WTC11 (cell line): Measurements from ENCODE around the gene SLC6A8. TPM values are rescaled to one million over a fixed set of nuclear protein-coding genes. Genes with fewer than 3 reads are reported as not detected.

Experiments used
- ATAC-seq: fragments of 200-7000 bp; cut with Tn5 transposase; 2 replicates; pipeline ENCODE4 v1.10.0; 2021; ENCODE audit warnings: mild to moderate bottlenecking, moderate library complexity
- CTCF ChIA-PET: fragments of 300-600 bp; sonication (Branson Sonifier 250); formaldehyde crosslinking; loops from one replicate; lab custom pipeline; 2021; ENCODE audit warnings: antibody characterized with exemption; lab: Charles Lee
- POLR2A ChIA-PET: fragments of 350-600 bp; sonication (Branson Sonifier 250); formaldehyde crosslinking; loops from one replicate; lab custom pipeline; 2021; ENCODE audit warnings: antibody characterized with exemption; lab: Charles Lee
- DNase-seq: peaks from one replicate; pipeline ENCODE4 v3.0.0; 2021; ENCODE audit warnings: low spot score
- H3K27ac Mint-ChIP-seq: 2 replicates; pipeline ENCODE4 v1.8.0; 2021; ENCODE audit warnings: mixed read lengths
- H3K27me3 Mint-ChIP-seq: 2 replicates; pipeline ENCODE4 v1.8.0; 2021; ENCODE audit warnings: low read depth, mild to moderate bottlenecking, moderate library complexity, mixed read lengths
- H3K36me3 Mint-ChIP-seq: 2 replicates; pipeline ENCODE4 v1.8.0; 2021; ENCODE audit warnings: mixed read lengths
- H3K4me1 Mint-ChIP-seq: 2 replicates; pipeline ENCODE4 v1.8.0; 2022; ENCODE audit warnings: mixed read lengths
- H3K4me3 Mint-ChIP-seq: 2 replicates; pipeline ENCODE4 v1.8.0; 2021; ENCODE audit warnings: mild to moderate bottlenecking, moderate library complexity, mixed read lengths
- H3K9me3 Mint-ChIP-seq: 2 replicates; pipeline ENCODE4 v1.8.0; 2021; ENCODE audit warnings: mixed read lengths
- ELF4 ChIP-seq: sonication (generic); formaldehyde crosslinking; IDR thresholded peaks from 2 replicates; pipeline ENCODE4 v1.8.1; 2022; ENCODE audit warnings: low read depth, mild to moderate bottlenecking, moderate library complexity, missing genetic modification reagents
- JAZF1 ChIP-seq: fragments of 250-450 bp; sonication (Bioruptor Pico); IDR thresholded peaks from 2 replicates; pipeline ENCODE4 v1.9.0; 2021; ENCODE audit warnings: moderate library complexity, mild to moderate bottlenecking, inconsistent platforms
- KAT7 ChIP-seq: sonication (generic); formaldehyde crosslinking; IDR thresholded peaks from 2 replicates; pipeline ENCODE4 v1.8.1; 2023; ENCODE audit warnings: missing genetic modification reagents, mild to moderate bottlenecking, borderline replicate concordance
- OVOL2 ChIP-seq: fragments of 250-450 bp; sonication (Bioruptor Pico); IDR thresholded peaks from 2 replicates; pipeline ENCODE4 v1.9.0; 2021; ENCODE audit warnings: mild to moderate bottlenecking, borderline replicate concordance
- RELA ChIP-seq: sonication (generic); formaldehyde crosslinking; IDR thresholded peaks from 2 replicates; pipeline ENCODE4 v1.8.1; 2022; ENCODE audit warnings: missing genetic modification reagents, mild to moderate bottlenecking, borderline replicate concordance
- SOX15 ChIP-seq: fragments of 250-450 bp; sonication (Bioruptor Pico); IDR thresholded peaks from 2 replicates; pipeline ENCODE4 v1.9.0; 2021; ENCODE audit warnings: mild to moderate bottlenecking
- total RNA-seq: library from RNA; stranded (reverse); gene quantifications from 3 replicates; pipeline ENCODE4 v1.2.3, GENCODE V29; 2021
- TF ChIP-seq, protein P1 (sequence below): fragments of 250-450 bp; sonication (Bioruptor Pico); IDR thresholded peaks from 2 replicates; pipeline ENCODE4 v1.9.0; 2021; ENCODE audit warnings: mild to moderate bottlenecking, borderline replicate concordance
- TF ChIP-seq, protein P2 (sequence below): sonication (generic); formaldehyde crosslinking; IDR thresholded peaks from 2 replicates; pipeline ENCODE4 v1.8.1; 2023; ENCODE audit warnings: mild to moderate bottlenecking, missing genetic modification reagents, moderate library complexity
- TF ChIP-seq, protein P3 (sequence below): sonication (generic); formaldehyde crosslinking; IDR thresholded peaks from 2 replicates; pipeline ENCODE4 v1.8.1; 2023; ENCODE audit warnings: mild to moderate bottlenecking, missing genetic modification reagents
- TF ChIP-seq, protein P4 (sequence below): sonication (generic); formaldehyde crosslinking; IDR thresholded peaks from 2 replicates; pipeline ENCODE4 v1.8.1; 2023; ENCODE audit warnings: mild to moderate bottlenecking, missing genetic modification reagents, moderate library complexity
- TF ChIP-seq, protein P5 (sequence below): sonication (generic); formaldehyde crosslinking; conservative IDR thresholded peaks from 2 replicates; pipeline ENCODE4 v1.8.1; 2023; ENCODE audit warnings: mild to moderate bottlenecking, low read depth, missing genetic modification reagents, moderate library complexity

SLC6A8 gene
- total RNA-seq, 1 experiment from 2014 or later, result 112 TPM

DNA sequence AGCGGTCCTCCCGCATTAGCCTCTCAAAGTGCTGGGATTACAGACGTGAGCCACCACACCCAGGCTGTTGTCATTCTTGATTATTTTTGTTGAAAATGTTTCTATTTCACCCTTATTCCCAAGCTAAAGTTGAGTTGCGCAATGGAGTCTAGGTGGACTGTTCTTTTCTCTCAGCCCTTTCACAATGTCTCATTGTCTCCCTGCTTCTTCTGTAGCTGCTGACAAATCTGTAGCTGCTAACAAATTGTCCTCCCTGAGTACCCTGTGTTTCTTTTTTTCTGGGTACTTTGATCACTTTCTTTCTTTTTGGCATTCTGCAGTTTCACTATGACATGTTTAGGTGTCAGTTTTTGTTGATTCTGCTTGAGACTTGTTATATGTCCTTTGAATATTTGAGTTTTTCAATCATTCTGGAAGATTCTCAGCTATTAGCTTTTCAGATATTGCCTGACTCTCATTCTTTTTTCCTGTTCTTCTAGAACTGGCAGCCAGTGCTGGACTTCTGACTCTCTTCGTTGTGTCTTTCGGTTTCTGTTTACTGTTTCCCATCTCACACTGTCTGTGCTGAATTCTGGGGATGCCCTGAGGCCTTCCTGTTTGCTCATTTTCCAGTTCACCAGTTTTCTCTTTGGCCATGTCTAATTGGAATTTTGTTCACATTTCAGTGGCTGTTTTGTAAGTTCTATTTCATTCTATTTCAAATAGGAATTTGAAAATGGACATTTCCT lies 43.6 kb downstream of the SLC6A8 start (continued):
- TF ChIP-seq JAZF1 (no peak), OVOL2 (CRISPR knock-in tag) (no peak), KAT7 (CRISPR knock-in tag) (no peak)
- TF ChIP-seq, protein P1, sequence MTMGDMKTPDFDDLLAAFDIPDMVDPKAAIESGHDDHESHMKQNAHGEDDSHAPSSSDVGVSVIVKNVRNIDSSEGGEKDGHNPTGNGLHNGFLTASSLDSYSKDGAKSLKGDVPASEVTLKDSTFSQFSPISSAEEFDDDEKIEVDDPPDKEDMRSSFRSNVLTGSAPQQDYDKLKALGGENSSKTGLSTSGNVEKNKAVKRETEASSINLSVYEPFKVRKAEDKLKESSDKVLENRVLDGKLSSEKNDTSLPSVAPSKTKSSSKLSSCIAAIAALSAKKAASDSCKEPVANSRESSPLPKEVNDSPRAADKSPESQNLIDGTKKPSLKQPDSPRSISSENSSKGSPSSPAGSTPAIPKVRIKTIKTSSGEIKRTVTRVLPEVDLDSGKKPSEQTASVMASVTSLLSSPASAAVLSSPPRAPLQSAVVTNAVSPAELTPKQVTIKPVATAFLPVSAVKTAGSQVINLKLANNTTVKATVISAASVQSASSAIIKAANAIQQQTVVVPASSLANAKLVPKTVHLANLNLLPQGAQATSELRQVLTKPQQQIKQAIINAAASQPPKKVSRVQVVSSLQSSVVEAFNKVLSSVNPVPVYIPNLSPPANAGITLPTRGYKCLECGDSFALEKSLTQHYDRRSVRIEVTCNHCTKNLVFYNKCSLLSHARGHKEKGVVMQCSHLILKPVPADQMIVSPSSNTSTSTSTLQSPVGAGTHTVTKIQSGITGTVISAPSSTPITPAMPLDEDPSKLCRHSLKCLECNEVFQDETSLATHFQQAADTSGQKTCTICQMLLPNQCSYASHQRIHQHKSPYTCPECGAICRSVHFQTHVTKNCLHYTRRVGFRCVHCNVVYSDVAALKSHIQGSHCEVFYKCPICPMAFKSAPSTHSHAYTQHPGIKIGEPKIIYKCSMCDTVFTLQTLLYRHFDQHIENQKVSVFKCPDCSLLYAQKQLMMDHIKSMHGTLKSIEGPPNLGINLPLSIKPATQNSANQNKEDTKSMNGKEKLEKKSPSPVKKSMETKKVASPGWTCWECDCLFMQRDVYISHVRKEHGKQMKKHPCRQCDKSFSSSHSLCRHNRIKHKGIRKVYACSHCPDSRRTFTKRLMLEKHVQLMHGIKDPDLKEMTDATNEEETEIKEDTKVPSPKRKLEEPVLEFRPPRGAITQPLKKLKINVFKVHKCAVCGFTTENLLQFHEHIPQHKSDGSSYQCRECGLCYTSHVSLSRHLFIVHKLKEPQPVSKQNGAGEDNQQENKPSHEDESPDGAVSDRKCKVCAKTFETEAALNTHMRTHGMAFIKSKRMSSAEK (CRISPR knock-in tag), result no peak
- TF ChIP-seq, protein P2, sequence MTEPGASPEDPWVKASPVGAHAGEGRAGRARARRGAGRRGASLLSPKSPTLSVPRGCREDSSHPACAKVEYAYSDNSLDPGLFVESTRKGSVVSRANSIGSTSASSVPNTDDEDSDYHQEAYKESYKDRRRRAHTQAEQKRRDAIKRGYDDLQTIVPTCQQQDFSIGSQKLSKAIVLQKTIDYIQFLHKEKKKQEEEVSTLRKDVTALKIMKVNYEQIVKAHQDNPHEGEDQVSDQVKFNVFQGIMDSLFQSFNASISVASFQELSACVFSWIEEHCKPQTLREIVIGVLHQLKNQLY, result no peak

DNA sequence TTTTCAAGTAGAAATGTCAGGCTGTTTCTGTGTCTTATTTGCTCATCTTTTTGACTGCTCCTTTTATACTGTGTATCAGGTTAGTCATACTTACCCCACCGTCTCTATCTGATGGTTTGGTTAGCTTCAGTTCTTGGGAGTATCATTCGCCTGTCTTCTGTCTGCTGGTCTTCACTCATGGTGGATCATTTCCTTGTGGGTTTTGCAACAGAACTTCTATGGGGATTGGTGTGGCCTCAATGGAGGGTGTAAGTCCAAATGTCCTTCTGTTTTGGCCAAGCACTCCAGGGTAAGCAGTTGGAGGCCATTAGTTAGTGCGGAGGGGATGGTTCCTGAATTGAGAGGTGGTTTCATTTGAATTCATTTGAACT lies 44.1 kb downstream of the SLC6A8 start:
- ChIA-PET POLR2A (no interaction called here), CTCF (no interaction called here)
- H3K27me3 Mint-ChIP-seq, result no peaks in the 10 kb centered on the region; the same call in 1 of the 2 replicates
- no peak for ATAC-seq
- H3K27ac Mint-ChIP-seq, result no peak overlapping the region
- no peak for DNase-seq
- TF ChIP-seq, protein P3, sequence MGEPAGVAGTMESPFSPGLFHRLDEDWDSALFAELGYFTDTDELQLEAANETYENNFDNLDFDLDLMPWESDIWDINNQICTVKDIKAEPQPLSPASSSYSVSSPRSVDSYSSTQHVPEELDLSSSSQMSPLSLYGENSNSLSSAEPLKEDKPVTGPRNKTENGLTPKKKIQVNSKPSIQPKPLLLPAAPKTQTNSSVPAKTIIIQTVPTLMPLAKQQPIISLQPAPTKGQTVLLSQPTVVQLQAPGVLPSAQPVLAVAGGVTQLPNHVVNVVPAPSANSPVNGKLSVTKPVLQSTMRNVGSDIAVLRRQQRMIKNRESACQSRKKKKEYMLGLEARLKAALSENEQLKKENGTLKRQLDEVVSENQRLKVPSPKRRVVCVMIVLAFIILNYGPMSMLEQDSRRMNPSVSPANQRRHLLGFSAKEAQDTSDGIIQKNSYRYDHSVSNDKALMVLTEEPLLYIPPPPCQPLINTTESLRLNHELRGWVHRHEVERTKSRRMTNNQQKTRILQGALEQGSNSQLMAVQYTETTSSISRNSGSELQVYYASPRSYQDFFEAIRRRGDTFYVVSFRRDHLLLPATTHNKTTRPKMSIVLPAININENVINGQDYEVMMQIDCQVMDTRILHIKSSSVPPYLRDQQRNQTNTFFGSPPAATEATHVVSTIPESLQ, result no peak
- TF ChIP-seq, protein P4, sequence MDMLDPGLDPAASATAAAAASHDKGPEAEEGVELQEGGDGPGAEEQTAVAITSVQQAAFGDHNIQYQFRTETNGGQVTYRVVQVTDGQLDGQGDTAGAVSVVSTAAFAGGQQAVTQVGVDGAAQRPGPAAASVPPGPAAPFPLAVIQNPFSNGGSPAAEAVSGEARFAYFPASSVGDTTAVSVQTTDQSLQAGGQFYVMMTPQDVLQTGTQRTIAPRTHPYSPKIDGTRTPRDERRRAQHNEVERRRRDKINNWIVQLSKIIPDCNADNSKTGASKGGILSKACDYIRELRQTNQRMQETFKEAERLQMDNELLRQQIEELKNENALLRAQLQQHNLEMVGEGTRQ (CRISPR knock-in tag), result no peak
- TF ChIP-seq ELF4 (no peak), SOX15 (CRISPR knock-in tag) (no peak), JAZF1 (no peak), RELA (no peak)
- TF ChIP-seq, protein P1 (CRISPR knock-in tag), result no peak
- TF ChIP-seq, protein P5, sequence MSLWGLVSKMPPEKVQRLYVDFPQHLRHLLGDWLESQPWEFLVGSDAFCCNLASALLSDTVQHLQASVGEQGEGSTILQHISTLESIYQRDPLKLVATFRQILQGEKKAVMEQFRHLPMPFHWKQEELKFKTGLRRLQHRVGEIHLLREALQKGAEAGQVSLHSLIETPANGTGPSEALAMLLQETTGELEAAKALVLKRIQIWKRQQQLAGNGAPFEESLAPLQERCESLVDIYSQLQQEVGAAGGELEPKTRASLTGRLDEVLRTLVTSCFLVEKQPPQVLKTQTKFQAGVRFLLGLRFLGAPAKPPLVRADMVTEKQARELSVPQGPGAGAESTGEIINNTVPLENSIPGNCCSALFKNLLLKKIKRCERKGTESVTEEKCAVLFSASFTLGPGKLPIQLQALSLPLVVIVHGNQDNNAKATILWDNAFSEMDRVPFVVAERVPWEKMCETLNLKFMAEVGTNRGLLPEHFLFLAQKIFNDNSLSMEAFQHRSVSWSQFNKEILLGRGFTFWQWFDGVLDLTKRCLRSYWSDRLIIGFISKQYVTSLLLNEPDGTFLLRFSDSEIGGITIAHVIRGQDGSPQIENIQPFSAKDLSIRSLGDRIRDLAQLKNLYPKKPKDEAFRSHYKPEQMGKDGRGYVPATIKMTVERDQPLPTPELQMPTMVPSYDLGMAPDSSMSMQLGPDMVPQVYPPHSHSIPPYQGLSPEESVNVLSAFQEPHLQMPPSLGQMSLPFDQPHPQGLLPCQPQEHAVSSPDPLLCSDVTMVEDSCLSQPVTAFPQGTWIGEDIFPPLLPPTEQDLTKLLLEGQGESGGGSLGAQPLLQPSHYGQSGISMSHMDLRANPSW (CRISPR knock-in tag), result no peak
- peaks cover 11% of the 10 kb centered on the region for H3K36me3 Mint-ChIP-seq
- peaks cover 17% of the 10 kb centered on the region for H3K4me1 Mint-ChIP-seq
- H3K4me3 Mint-ChIP-seq, result no peak overlapping the region
- H3K9me3 Mint-ChIP-seq, result peaks cover 13% of the 10 kb centered on the region
